Measurements from ENCODE around the gene C6orf47.

Gene C6orf47

GRCh38 chr6:31634969-31635575 is 25.5 kb downstream of the C6orf47 start:
- Histone ChIP-seq H3K9me3 (ENCODE audit: insufficient read depth, low read length) (no peaks in the 10 kb centered on the region; the same call in 1 of the 2 replicates), H3K9ac (ENCODE audit: insufficient read length, low read depth) (no peak overlapping the region), H3K27me3 (ENCODE audit: insufficient read depth, insufficient read length) (no peaks in the 10 kb centered on the region), H3K4me1 (ENCODE audit: insufficient read depth, insufficient read length) (peaks cover 2% of the 10 kb centered on the region), H3K4me3 (ENCODE audit: insufficient read length, low read depth) (no peak overlapping the region), H3K36me3 (ENCODE audit: insufficient read depth, insufficient read length, low read length) (peaks cover 91% of the 10 kb centered on the region)
- DNase-seq (ENCODE audit: low read depth, low spot score), result no peak
- TF ChIP-seq SUZ12 (IDR thresholded peaks at IDR 0.05; ENCODE audit: extremely low read depth, insufficient read depth, insufficient read length), result no peak
- TF ChIP-seq YY1 (IDR thresholded peaks at IDR 0.05; ENCODE audit: insufficient read depth, insufficient read length), result no peak
- TF ChIP-seq ZNF274 (IDR thresholded peaks at IDR 0.05; ENCODE audit: low read depth, low read length), result no peak

DNA sequence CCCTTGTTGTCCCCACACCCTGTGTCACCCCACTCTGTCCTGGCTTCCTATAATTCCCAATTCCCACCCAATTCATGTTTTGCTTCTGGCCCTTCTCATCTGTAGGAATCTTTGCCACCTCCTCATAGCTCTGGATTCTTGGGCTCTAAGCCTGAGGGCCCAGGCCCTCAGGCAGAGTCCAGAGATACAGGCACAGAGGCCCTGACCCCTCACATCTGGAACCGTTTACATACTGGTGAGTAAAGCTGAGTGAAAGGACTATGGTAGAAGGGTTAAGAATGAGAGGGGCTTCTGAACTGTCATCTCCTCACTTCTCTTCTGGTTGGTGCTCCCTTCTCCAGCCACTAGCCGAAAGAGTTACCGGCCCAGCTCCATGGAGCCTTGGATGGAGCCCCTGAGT is 26.4 kb downstream of the C6orf47 start:
- no peak for DNase-seq (ENCODE audit: low read depth, low spot score)
- TF ChIP-seq SUZ12 (IDR thresholded peaks at IDR 0.05; ENCODE audit: extremely low read depth, insufficient read depth, insufficient read length) (no peak), YY1 (IDR thresholded peaks at IDR 0.05; ENCODE audit: insufficient read depth, insufficient read length) (no peak), ZNF274 (IDR thresholded peaks at IDR 0.05; ENCODE audit: low read depth, low read length) (no peak)
- H3K9ac ChIP-seq (ENCODE audit: insufficient read length, low read depth), result no peak overlapping the region

DNA sequence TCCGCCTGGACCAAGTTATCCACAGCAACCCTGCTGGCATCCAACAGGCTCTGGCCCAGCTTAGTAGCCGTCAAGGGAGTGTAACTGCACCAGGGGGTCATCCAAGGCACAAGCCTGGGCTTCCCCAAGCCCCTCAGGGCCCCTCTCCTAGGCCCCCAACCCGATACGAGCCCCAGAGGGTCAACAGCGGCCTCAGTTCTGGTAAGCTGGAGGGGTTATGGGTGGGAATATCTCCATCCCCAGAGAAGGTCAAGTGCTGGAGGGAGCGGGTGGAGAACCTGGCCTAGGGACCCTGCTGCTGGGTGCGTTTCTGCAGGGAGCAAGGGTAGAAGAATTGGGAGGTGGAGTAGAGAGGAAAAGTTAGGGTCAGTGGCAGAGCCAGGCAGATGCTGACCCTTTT is 27.1 kb downstream of the C6orf47 start:
- DNase-seq (ENCODE audit: low read depth, low spot score), result no peak
- Histone ChIP-seq H3K4me3 (ENCODE audit: insufficient read length, low read depth) (no peak overlapping the region), H3K9me3 (ENCODE audit: insufficient read depth, low read length) (no peaks in the 10 kb centered on the region), H3K27me3 (ENCODE audit: insufficient read depth, insufficient read length) (no peaks in the 10 kb centered on the region), H3K36me3 (ENCODE audit: insufficient read depth, insufficient read length, low read length) (peaks cover 94% of the 10 kb centered on the region), H3K9ac (ENCODE audit: insufficient read length, low read depth) (no peak overlapping the region), H3K4me1 (ENCODE audit: insufficient read depth, insufficient read length) (peaks cover 2% of the 10 kb centered on the region)
- TF ChIP-seq ZNF274 (IDR thresholded peaks at IDR 0.05; ENCODE audit: low read depth, low read length) (no peak), SUZ12 (IDR thresholded peaks at IDR 0.05; ENCODE audit: extremely low read depth, insufficient read depth, insufficient read length) (no peak), YY1 (IDR thresholded peaks at IDR 0.05; ENCODE audit: insufficient read depth, insufficient read length) (no peak)

More for the DNA sequence above, 26.4 kb downstream of the C6orf47 start:
- no peaks in the 10 kb centered on the region for H3K27me3 ChIP-seq (ENCODE audit: insufficient read depth, insufficient read length)
- no peak overlapping the region for H3K4me3 ChIP-seq (ENCODE audit: insufficient read length, low read depth)
- H3K4me1 ChIP-seq (ENCODE audit: insufficient read depth, insufficient read length), result peaks cover 2% of the 10 kb centered on the region
- H3K36me3 ChIP-seq (ENCODE audit: insufficient read depth, insufficient read length, low read length), result peaks cover 90% of the 10 kb centered on the region
- H3K9me3 ChIP-seq (ENCODE audit: insufficient read depth, low read length), result no peaks in the 10 kb centered on the region

DNA sequence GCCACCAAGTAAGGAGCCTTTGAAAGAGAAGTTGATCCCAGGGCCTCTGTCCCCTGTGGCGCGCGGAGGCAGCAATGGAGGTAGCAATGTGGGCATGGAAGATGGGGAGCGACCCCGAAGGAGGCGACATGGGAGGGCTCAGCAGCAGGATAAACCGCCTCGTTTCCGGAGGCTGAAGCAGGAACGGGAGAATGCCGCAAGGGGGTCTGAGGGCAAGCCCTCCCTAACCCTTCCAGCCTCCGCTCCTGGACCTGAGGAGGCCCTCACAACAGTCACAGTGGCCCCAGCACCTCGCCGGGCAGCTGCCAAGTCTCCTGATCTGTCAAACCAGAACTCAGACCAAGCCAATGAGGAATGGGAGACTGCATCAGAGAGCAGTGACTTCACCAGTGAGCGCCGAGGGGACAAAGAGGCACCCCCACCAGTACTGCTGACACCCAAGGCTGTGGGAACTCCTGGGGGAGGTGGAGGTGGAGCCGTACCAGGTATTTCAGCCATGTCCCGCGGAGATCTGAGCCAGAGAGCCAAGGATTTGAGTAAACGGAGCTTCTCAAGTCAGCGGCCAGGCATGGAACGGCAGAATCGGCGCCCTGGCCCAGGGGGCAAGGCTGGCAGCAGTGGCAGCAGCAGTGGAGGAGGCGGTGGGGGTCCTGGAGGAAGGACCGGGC is 28.2 kb downstream of the C6orf47 start:
- no peak for TF ChIP-seq SUZ12 (IDR thresholded peaks at IDR 0.05; ENCODE audit: extremely low read depth, insufficient read depth, insufficient read length)
- TF ChIP-seq ZNF274 (IDR thresholded peaks at IDR 0.05; ENCODE audit: low read depth, low read length), result no peak
- no peak for TF ChIP-seq YY1 (IDR thresholded peaks at IDR 0.05; ENCODE audit: insufficient read depth, insufficient read length)
- H3K9me3 ChIP-seq (ENCODE audit: insufficient read depth, low read length), result no peaks in the 10 kb centered on the region
- H3K4me3 ChIP-seq (ENCODE audit: insufficient read length, low read depth), result no peak overlapping the region
- H3K4me1 ChIP-seq (ENCODE audit: insufficient read depth, insufficient read length), result peaks cover 2% of the 10 kb centered on the region
- H3K27me3 ChIP-seq (ENCODE audit: insufficient read depth, insufficient read length), result no peaks in the 10 kb centered on the region
- H3K9ac ChIP-seq (ENCODE audit: insufficient read length, low read depth), result no peak overlapping the region
- no peak for DNase-seq (ENCODE audit: low read depth, low spot score)
- peaks cover 97% of the 10 kb centered on the region for H3K36me3 ChIP-seq (ENCODE audit: insufficient read depth, insufficient read length, low read length)

- DNase-seq (ENCODE audit: low read depth, low spot score), result no peak
- peaks cover 97% of the 10 kb centered on the region for H3K36me3 ChIP-seq (ENCODE audit: insufficient read depth, insufficient read length, low read length)
- H3K9ac ChIP-seq (ENCODE audit: insufficient read length, low read depth), result no peak overlapping the region
- TF ChIP-seq SUZ12 (IDR thresholded peaks at IDR 0.05; ENCODE audit: extremely low read depth, insufficient read depth, insufficient read length), result no peak
- TF ChIP-seq ZNF274 (IDR thresholded peaks at IDR 0.05; ENCODE audit: low read depth, low read length), result no peak
- no peak for TF ChIP-seq YY1 (IDR thresholded peaks at IDR 0.05; ENCODE audit: insufficient read depth, insufficient read length)
- no peaks in the 10 kb centered on the region for H3K9me3 ChIP-seq (ENCODE audit: insufficient read depth, low read length)
- no peaks in the 10 kb centered on the region for H3K27me3 ChIP-seq (ENCODE audit: insufficient read depth, insufficient read length)
- peaks cover 2% of the 10 kb centered on the region for H3K4me1 ChIP-seq (ENCODE audit: insufficient read depth, insufficient read length)
- H3K4me3 ChIP-seq (ENCODE audit: insufficient read length, low read depth), result no peak overlapping the region
These were observed 28.8 kb downstream of the C6orf47 start for GRCh38 chr6:31631681-31632278.

- H3K27me3 ChIP-seq (ENCODE audit: insufficient read depth, insufficient read length), result no peaks in the 10 kb centered on the region
- TF ChIP-seq ZNF274 (IDR thresholded peaks at IDR 0.05; ENCODE audit: low read depth, low read length), result no peak
- TF ChIP-seq YY1 (IDR thresholded peaks at IDR 0.05; ENCODE audit: insufficient read depth, insufficient read length), result no peak
- TF ChIP-seq SUZ12 (IDR thresholded peaks at IDR 0.05; ENCODE audit: extremely low read depth, insufficient read depth, insufficient read length), result no peak
- peaks cover 2% of the 10 kb centered on the region for H3K4me1 ChIP-seq (ENCODE audit: insufficient read depth, insufficient read length)
- no peak overlapping the region for H3K4me3 ChIP-seq (ENCODE audit: insufficient read length, low read depth)
- no peak for DNase-seq (ENCODE audit: low read depth, low spot score)
- peaks cover 97% of the 10 kb centered on the region for H3K36me3 ChIP-seq (ENCODE audit: insufficient read depth, insufficient read length, low read length)
- H3K9ac ChIP-seq (ENCODE audit: insufficient read length, low read depth), result no peak overlapping the region
- no peaks in the 10 kb centered on the region for H3K9me3 ChIP-seq (ENCODE audit: insufficient read depth, low read length)
These were observed 29.4 kb downstream of the C6orf47 start for GRCh38 chr6:31631209-31631608.

Measured in NT2/D1 (cell line).